Esophagus squamous epithelium (tissue), 5 donors: ENCODE measurements around the gene ASB2. TPM values are rescaled to one million over a fixed set of nuclear protein-coding genes. Genes with fewer than 3 reads are reported as not detected.

ENCODE experiments used
- DNase-seq: peaks from one replicate; lab custom pipeline; 2025; lab: John Stamatoyannopoulos, UW
- H3K27ac ChIP-seq, 4 donors: fragments of 200-600 bp; sonication (generic); one replicate each; pipeline ENCODE4 v1.5.1; 2016 to 2019; ENCODE audit warnings: mild to moderate bottlenecking in 1 of 4
- H3K27me3 ChIP-seq, 4 donors: fragments of 200-600 bp; sonication (generic); 1 replicate in 3 of 4; 2 replicates in 1 of 4; pipeline versions ENCODE4 v1.5.1 to v1.6.0; 2017 to 2021; ENCODE audit warnings: antibody characterized with exemption in 1 of 4
- H3K36me3 ChIP-seq, 3 donors: fragments of 200-600 bp; sonication (generic); one replicate each; pipeline ENCODE4 v1.5.1; 2016 to 2019
- H3K4me1 ChIP-seq, 3 donors: fragments of 200-600 bp; sonication (generic); one replicate each; pipeline ENCODE4 v1.5.1; 2017 to 2019
- H3K4me3 ChIP-seq, 4 donors: fragments of 200-600 bp; sonication (generic); 1 replicate in 3 of 4; 2 replicates in 1 of 4; pipeline ENCODE4 v1.5.1; 2016 to 2019; ENCODE audit warnings: mild to moderate bottlenecking in 2 of 4, moderate library complexity in 1 of 4
- H3K9me3 ChIP-seq, 3 donors: fragments of 200-600 bp; sonication (generic); one replicate each; pipeline ENCODE4 v1.5.1; 2016 to 2019
- POLR2A ChIP-seq, 4 donors: fragments of 450-650 bp; IDR thresholded peaks; one replicate each; pipeline ENCODE4 v1.6.1; 2017; ENCODE audit warnings: antibody characterized with exemption in 4 of 4, mild to moderate bottlenecking in 4 of 4, moderate library complexity in 3 of 4
- WGBS, 2 donors: methylation state at CpG; one replicate each; pipeline ENCODE4 v1.1.5; 2018; 5-methylcytosine and 5-hydroxymethylcytosine counted together
- intact Hi-C: fragments of 100-400 bp; cut with DNase I; formaldehyde crosslinking; loops from one replicate; pipeline ENCODE4 v1.15.0; 2022
- total RNA-seq, 4 donors: library from RNA; depleted of rRNA; stranded (reverse); fragments of >200 nt; gene quantifications; one replicate each; pipeline ENCODE4 v1.1.0, GENCODE V29; 2016
- TF ChIP-seq, protein P1 (sequence below), 6 experiments: fragments of 450-650 bp in 4 of 6; fragments of 200-600 bp in 2 of 6; sonication (generic) in 2 of 6; IDR thresholded peaks; one replicate each; pipeline ENCODE4 v1.5.1; 2016 to 2019; ENCODE audit warnings: antibody characterized with exemption in 6 of 6, mild to moderate bottlenecking in 4 of 6, moderate library complexity in 4 of 6
- donor health status: DM: yes; HTN: yes; CAD: no.

ASB2 gene
- total RNA-seq, 4 donors from 2014 or later = 0.83 to 8.8 (median 3.7) TPM

DNA sequence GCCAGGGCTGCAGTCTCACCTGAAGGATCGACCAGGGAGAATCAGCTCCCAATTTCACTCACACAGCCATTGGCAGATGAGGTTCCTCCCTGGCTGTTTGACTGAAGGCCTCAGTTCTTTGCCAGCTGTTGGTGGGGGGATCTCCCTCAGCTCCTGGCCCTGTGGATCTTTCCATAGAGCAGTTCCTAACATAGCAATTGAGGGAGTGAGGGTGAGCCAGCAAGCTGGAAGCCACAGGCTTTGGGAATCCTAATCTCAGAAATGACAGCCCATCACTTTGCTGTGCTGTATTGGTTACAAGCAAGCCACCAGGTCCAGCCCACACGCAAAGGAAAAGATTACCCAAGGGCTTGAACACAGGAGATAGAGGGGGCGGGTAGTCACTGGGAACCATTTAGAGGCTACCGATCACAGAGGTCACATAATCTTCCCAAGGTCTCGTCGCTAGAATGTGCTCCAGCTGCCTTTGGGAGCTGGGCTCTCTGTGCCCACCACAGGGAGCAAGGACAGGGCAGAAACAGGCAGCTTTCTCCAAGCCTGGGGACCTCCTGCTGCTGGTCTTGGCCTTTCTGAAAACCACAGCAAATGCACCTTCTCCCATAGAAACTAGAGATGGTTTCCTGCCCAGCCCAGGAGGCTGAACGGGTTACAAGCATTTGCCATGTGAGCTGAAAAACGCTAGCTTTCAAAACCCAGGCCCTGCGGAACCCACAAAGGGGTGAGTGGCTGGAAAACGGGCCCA, 45.2 kb upstream of the ASB2 start:
- H3K27me3 ChIP-seq = peaks cover 0 to 7% (median 0%) of the 10 kb centered on the region in 4 donors
- H3K27ac ChIP-seq = no peak overlapping the region
- intact Hi-C loops = no loop called here
- H3K4me3 ChIP-seq = no peak overlapping the region
- no peaks in the 10 kb centered on the region for H3K9me3 ChIP-seq
- DNase-seq = no peak
- H3K4me1 ChIP-seq = peaks cover 0 to 18% (median 3%) of the 10 kb centered on the region in 3 donors
- no peak for TF ChIP-seq POLR2A (IDR thresholded peaks at IDR 0.05)
- TF ChIP-seq, protein P1, sequence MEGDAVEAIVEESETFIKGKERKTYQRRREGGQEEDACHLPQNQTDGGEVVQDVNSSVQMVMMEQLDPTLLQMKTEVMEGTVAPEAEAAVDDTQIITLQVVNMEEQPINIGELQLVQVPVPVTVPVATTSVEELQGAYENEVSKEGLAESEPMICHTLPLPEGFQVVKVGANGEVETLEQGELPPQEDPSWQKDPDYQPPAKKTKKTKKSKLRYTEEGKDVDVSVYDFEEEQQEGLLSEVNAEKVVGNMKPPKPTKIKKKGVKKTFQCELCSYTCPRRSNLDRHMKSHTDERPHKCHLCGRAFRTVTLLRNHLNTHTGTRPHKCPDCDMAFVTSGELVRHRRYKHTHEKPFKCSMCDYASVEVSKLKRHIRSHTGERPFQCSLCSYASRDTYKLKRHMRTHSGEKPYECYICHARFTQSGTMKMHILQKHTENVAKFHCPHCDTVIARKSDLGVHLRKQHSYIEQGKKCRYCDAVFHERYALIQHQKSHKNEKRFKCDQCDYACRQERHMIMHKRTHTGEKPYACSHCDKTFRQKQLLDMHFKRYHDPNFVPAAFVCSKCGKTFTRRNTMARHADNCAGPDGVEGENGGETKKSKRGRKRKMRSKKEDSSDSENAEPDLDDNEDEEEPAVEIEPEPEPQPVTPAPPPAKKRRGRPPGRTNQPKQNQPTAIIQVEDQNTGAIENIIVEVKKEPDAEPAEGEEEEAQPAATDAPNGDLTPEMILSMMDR (IDR thresholded peaks at IDR 0.05) = no peak
- no peaks in the 10 kb centered on the region for H3K36me3 ChIP-seq
- WGBS, 2 donors = 72 to 77% methylated on average over 3 to 10 of the region's 10 CpGs

DNA sequence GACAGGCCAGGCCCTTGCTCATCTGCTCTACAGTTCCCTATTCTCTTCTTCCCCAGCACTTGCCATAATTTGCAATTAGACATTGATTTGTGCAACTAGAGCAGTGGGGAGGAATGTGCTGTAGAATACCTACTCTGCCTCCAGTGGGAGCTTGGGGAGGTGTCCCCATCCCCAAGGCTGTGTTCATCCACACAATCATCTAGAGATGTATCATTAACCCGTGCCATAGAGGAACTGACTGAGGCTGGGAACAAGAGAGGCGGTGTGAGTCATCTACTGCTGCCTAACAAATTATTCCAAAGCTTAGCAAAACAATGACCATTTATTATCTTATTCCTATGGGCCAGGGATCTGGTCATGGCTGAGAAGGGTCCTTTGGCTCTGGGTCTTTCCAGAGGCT, 44.6 kb upstream of the ASB2 start:
- intact Hi-C loops = no loop called here
- Histone ChIP-seq H3K9me3 (no peaks in the 10 kb centered on the region), H3K4me3 (no peak overlapping the region), H3K27ac (no peak overlapping the region), H3K4me1 (peaks cover 0 to 14% (median 3%) of the 10 kb centered on the region in 3 donors), H3K27me3 (peaks cover 0 to 12% (median 0%) of the 10 kb centered on the region in 4 donors), H3K36me3 (no peaks in the 10 kb centered on the region)
- 50 to 88% methylated on average over 1 to 2 of the region's 2 CpGs for WGBS, 2 donors
- TF ChIP-seq POLR2A (IDR thresholded peaks at IDR 0.05) = no peak
- TF ChIP-seq, protein P1 (IDR thresholded peaks at IDR 0.05) = no peak
- DNase-seq = no peak

DNA sequence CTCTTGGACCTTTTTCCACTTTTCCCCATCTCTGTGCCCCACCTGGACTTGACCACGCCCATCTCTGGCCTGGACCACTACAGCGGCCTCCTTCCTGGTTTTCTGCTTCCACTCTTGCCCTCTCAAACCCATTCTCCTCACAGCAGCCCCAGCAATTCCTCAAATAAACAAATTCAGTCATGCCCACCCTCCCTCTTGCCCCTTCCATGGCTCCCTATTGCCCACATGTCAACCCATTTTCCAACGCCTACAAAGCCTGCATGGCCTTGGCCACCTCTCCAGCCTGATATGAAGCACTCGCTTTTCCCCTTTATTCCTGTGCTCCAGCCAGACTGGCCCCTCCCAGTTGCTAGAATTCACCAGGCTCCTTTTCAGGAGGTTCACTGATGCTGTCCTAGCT, 43.9 kb upstream of the ASB2 start:
- WGBS, 2 donors = 87% methylated on average over 4 of the region's 4 CpGs
- H3K9me3 ChIP-seq = no peaks in the 10 kb centered on the region
- intact Hi-C loops = no loop called here

DNA sequence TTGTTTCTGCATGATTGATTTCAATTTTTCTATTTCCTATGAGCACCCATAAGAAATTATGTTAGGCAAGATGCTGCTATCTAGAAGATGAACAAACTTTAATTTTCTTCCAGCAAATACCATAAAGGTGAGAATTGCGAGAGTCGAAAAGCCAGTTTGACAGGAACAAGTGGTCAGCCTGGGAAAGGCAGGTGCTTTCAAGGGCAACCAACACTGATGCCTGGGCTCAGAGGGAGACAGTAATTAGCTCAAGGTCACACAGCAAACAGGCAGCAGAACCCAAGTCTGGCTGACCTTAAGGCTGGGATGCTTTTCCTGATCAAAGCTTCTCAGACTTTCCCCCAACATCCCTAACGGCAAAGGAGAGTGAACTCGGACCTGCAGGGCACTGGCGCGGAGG, 43.0 kb upstream of the ASB2 start:
- Histone ChIP-seq H3K4me1 (peaks cover 0 to 11% (median 0%) of the 10 kb centered on the region in 3 donors), H3K27ac (no peak overlapping the region), H3K36me3 (no peaks in the 10 kb centered on the region), H3K9me3 (no peaks in the 10 kb centered on the region), H3K27me3 (peaks cover 0 to 12% (median 0%) of the 10 kb centered on the region in 4 donors), H3K4me3 (no peak overlapping the region)
- intact Hi-C loops = no loop called here
- WGBS, 2 donors = 67 to 72% methylated on average over 4 to 6 of the region's 6 CpGs
- no peak for DNase-seq
- no peak for TF ChIP-seq POLR2A (IDR thresholded peaks at IDR 0.05)

More for the DNA sequence above, 43.9 kb upstream of the ASB2 start:
- no peak for DNase-seq
- Histone ChIP-seq H3K27ac (no peak overlapping the region), H3K4me3 (no peak overlapping the region), H3K36me3 (no peaks in the 10 kb centered on the region), H3K27me3 (peaks cover 0 to 12% (median 0%) of the 10 kb centered on the region in 4 donors), H3K4me1 (peaks cover 0 to 9% (median 0%) of the 10 kb centered on the region in 3 donors)
- no peak for TF ChIP-seq POLR2A (IDR thresholded peaks at IDR 0.05)
- TF ChIP-seq, protein P1 (IDR thresholded peaks at IDR 0.05) = no peak

DNA sequence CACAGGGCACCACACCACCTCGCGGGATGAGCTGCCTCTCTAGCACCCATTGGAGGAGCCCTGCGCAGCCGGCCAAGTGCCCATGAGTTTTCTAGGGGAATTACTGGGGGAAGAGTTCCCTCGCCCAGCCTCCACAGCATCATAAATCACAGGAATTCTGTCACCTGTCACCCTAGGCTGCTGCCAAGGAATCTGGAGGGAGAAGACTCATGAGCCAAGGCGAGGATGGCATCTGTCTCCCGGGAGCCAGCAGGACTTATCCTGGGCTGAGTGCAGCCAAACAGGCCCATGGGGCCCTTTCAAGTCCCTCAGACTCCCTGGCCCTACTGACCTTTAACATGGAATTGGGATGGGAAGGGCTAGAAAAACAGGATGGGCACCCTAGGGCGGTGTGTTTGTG, 41.9 kb upstream of the ASB2 start:
- no peak overlapping the region for H3K27ac ChIP-seq
- H3K36me3 ChIP-seq = no peaks in the 10 kb centered on the region
- intact Hi-C loops = no loop called here
- WGBS, 2 donors = 68 to 73% methylated on average over 3 to 8 of the region's 8 CpGs
- peaks cover 0 to 12% (median 0%) of the 10 kb centered on the region in 4 donors for H3K27me3 ChIP-seq
- TF ChIP-seq, protein P1 (IDR thresholded peaks at IDR 0.05) = no peak
- TF ChIP-seq POLR2A (IDR thresholded peaks at IDR 0.05) = no peak
- H3K4me3 ChIP-seq = no peak overlapping the region
- DNase-seq = no peak
- peaks cover 0 to 13% (median 0%) of the 10 kb centered on the region in 3 donors for H3K4me1 ChIP-seq
- no peaks in the 10 kb centered on the region for H3K9me3 ChIP-seq
